Esophagus squamous epithelium (tissue), 5 donors: Measurements from ENCODE around the gene AGO1. TPM values are rescaled to one million over a fixed set of nuclear protein-coding genes. Genes with fewer than 3 reads are reported as not detected.

Source experiments
- DNase-seq: peaks from one replicate; lab custom pipeline; 2025; lab: John Stamatoyannopoulos, UW
- H3K27ac ChIP-seq, 4 donors: fragments of 200-600 bp; sonication (generic); one replicate each; pipeline ENCODE4 v1.5.1; 2016 to 2019; ENCODE audit warnings: mild to moderate bottlenecking in 1 of 4
- H3K27me3 ChIP-seq, 4 donors: fragments of 200-600 bp; sonication (generic); 1 replicate in 3 of 4; 2 replicates in 1 of 4; pipeline versions ENCODE4 v1.5.1 to v1.6.0; 2017 to 2021; ENCODE audit warnings: antibody characterized with exemption in 1 of 4
- H3K36me3 ChIP-seq, 3 donors: fragments of 200-600 bp; sonication (generic); one replicate each; pipeline ENCODE4 v1.5.1; 2016 to 2019
- H3K4me1 ChIP-seq, 3 donors: fragments of 200-600 bp; sonication (generic); one replicate each; pipeline ENCODE4 v1.5.1; 2017 to 2019
- H3K4me3 ChIP-seq, 4 donors: fragments of 200-600 bp; sonication (generic); 1 replicate in 3 of 4; 2 replicates in 1 of 4; pipeline ENCODE4 v1.5.1; 2016 to 2019; ENCODE audit warnings: mild to moderate bottlenecking in 2 of 4, moderate library complexity in 1 of 4
- H3K9me3 ChIP-seq, 3 donors: fragments of 200-600 bp; sonication (generic); one replicate each; pipeline ENCODE4 v1.5.1; 2016 to 2019
- POLR2A ChIP-seq, 4 donors: fragments of 450-650 bp; IDR thresholded peaks; one replicate each; pipeline ENCODE4 v1.6.1; 2017; ENCODE audit warnings: antibody characterized with exemption in 4 of 4, mild to moderate bottlenecking in 4 of 4, moderate library complexity in 3 of 4
- WGBS, 2 donors: methylation state at CpG; one replicate each; pipeline ENCODE4 v1.1.5; 2018; 5-methylcytosine and 5-hydroxymethylcytosine counted together
- intact Hi-C: fragments of 100-400 bp; cut with DNase I; formaldehyde crosslinking; loops from one replicate; pipeline ENCODE4 v1.15.0; 2022
- total RNA-seq, 4 donors: library from RNA; depleted of rRNA; stranded (reverse); fragments of >200 nt; gene quantifications; one replicate each; pipeline ENCODE4 v1.1.0, GENCODE V29; 2016
- TF ChIP-seq, protein P1 (sequence below), 6 experiments: fragments of 450-650 bp in 4 of 6; fragments of 200-600 bp in 2 of 6; sonication (generic) in 2 of 6; IDR thresholded peaks; one replicate each; pipeline ENCODE4 v1.5.1; 2016 to 2019; ENCODE audit warnings: antibody characterized with exemption in 6 of 6, mild to moderate bottlenecking in 4 of 6, moderate library complexity in 4 of 6
- donor health status: DM: yes; HTN: yes; CAD: no.

Gene AGO1
- total RNA-seq, 4 donors from 2014 or later, result 9.7 to 18.1 (median 11.2) TPM

- Histone ChIP-seq H3K4me1 (peaks cover 6 to 39% (median 8%) of the 10 kb centered on the region in 3 donors), H3K27ac (no peak overlapping the region), H3K9me3 (no peaks in the 10 kb centered on the region), H3K27me3 (no peaks in the 10 kb centered on the region), H3K4me3 (no peak overlapping the region), H3K36me3 (no peaks in the 10 kb centered on the region)
- DNase-seq, result no peak
- intact Hi-C loops, result no loop called here
- WGBS, 2 donors, result 39 to 52% methylated on average over 4 of the region's 4 CpGs
- TF ChIP-seq POLR2A (IDR thresholded peaks at IDR 0.05), result no peak
Measured at GRCh38 chr1:35881850-35882273, 1.1 kb upstream of the AGO1 start.

DNA sequence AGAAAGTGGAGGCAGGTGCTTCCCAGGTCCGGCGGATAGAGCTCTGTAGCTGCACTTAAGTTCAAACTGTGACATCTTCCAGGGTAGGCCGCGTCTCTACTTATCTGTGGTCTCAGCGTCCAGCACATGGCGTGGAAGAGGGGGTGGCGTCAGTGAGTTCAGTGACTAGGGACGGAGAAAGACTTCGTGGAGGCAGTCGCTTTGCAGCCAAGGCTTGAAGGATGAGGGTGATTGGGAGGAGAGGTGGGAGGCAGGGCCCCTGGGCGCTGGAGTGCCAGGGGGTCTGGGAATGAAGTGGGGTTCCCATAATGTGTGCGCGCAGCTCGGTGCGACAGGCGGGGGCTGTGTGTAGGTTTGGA lies 444 bp upstream of the AGO1 start:
- Histone ChIP-seq H3K4me3 (peak overlapping the region; percentile 70 to 92 (median 78)), H3K9me3 (no peaks in the 10 kb centered on the region), H3K27me3 (no peaks in the 10 kb centered on the region), H3K36me3 (no peaks in the 10 kb centered on the region), H3K4me1 (peaks cover 6 to 46% (median 8%) of the 10 kb centered on the region in 3 donors), H3K27ac (peak overlapping the region; percentile 50 to 89 (median 72))
- intact Hi-C loops, result no loop called here
- WGBS, 2 donors, result 46 to 74% methylated on average over 12 to 14 of the region's 16 CpGs
- no peak for DNase-seq
- TF ChIP-seq POLR2A (IDR thresholded peaks at IDR 0.05), result no peak
- TF ChIP-seq, protein P1, sequence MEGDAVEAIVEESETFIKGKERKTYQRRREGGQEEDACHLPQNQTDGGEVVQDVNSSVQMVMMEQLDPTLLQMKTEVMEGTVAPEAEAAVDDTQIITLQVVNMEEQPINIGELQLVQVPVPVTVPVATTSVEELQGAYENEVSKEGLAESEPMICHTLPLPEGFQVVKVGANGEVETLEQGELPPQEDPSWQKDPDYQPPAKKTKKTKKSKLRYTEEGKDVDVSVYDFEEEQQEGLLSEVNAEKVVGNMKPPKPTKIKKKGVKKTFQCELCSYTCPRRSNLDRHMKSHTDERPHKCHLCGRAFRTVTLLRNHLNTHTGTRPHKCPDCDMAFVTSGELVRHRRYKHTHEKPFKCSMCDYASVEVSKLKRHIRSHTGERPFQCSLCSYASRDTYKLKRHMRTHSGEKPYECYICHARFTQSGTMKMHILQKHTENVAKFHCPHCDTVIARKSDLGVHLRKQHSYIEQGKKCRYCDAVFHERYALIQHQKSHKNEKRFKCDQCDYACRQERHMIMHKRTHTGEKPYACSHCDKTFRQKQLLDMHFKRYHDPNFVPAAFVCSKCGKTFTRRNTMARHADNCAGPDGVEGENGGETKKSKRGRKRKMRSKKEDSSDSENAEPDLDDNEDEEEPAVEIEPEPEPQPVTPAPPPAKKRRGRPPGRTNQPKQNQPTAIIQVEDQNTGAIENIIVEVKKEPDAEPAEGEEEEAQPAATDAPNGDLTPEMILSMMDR (IDR thresholded peaks at IDR 0.05), result no peak

- H3K4me1 ChIP-seq, result peaks cover 6 to 47% (median 8%) of the 10 kb centered on the region in 3 donors
- H3K27ac ChIP-seq, result peak overlapping the region; percentile 67 to 89 (median 82)
- DNase-seq, result no peak
- WGBS, 2 donors, result 0% methylated on average over 1 to 5 of the region's 29 CpGs
- peaks cover 0 to 10% (median 0%) of the 10 kb centered on the region in 3 donors for H3K36me3 ChIP-seq
- intact Hi-C loops, result no loop called here
- TF ChIP-seq, protein P1 (IDR thresholded peaks at IDR 0.05), result no peak
- TF ChIP-seq POLR2A (IDR thresholded peaks at IDR 0.05), result no peak
- H3K9me3 ChIP-seq, result no peaks in the 10 kb centered on the region
- no peaks in the 10 kb centered on the region for H3K27me3 ChIP-seq
- H3K4me3 ChIP-seq, result peak overlapping the region; percentile 70 to 92 (median 78)
Measured at GRCh38 chr1:35883635-35884101, 659 bp downstream of the AGO1 start.

- peaks cover 6 to 47% (median 8%) of the 10 kb centered on the region in 3 donors for H3K4me1 ChIP-seq
- H3K27ac ChIP-seq, result no peak overlapping the region
- 42 to 57% methylated on average over 2 of the region's 2 CpGs for WGBS, 2 donors
- no peak overlapping the region for H3K4me3 ChIP-seq
- intact Hi-C loops, result no loop called here
- TF ChIP-seq, protein P1 (IDR thresholded peaks at IDR 0.05), result no peak
- no peak for TF ChIP-seq POLR2A (IDR thresholded peaks at IDR 0.05)
- no peak for DNase-seq
- no peaks in the 10 kb centered on the region for H3K27me3 ChIP-seq
- H3K9me3 ChIP-seq, result no peaks in the 10 kb centered on the region
- H3K36me3 ChIP-seq, result peaks cover 0 to 22% (median 0%) of the 10 kb centered on the region in 3 donors
Measured at GRCh38 chr1:35884934-35885333, 1.9 kb downstream of the AGO1 start.

DNA sequence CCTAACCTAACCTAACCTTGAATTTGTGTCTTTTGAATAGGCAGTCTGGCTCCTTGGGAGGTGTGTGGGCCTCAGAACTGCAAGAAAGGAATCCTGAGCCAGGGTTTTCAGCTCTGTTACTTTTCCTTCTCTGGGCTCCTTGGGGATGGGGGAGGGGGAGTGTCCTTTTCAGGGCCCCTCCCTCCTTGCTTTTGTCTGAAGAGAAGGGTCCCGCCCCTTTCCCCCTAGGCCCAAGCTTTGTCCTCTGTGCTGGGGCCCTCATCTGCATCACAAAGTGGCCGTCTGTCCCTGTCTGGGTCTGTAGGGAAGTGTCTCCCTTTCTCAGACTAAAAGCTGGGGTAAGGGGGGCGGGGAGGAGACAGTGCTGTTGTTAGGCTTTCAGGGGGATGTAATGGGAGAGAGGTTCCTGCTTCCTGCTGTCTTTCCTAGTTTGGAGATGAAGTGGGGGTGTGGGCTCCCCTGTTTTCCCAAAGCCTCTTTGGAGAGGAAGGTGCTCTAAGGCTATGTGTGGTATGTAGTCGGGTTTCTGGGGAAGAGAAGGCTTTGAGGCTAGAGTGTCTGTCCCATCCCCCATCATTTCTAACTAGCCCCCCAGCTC lies 3.1 kb downstream of the AGO1 start:
- intact Hi-C loops, result no loop called here
- Histone ChIP-seq H3K27ac (peak overlapping the region in 1 of 4 donors; percentile 14), H3K36me3 (peaks cover 0 to 33% (median 0%) of the 10 kb centered on the region in 3 donors), H3K4me3 (no peak overlapping the region), H3K27me3 (no peaks in the 10 kb centered on the region), H3K4me1 (peaks cover 6 to 47% (median 8%) of the 10 kb centered on the region in 3 donors), H3K9me3 (no peaks in the 10 kb centered on the region)
- DNase-seq, result no peak
- TF ChIP-seq, protein P1 (IDR thresholded peaks at IDR 0.05), result no peak
- no peak for TF ChIP-seq POLR2A (IDR thresholded peaks at IDR 0.05)
- WGBS, 2 donors, result 36% methylated on average over 2 of the region's 4 CpGs; no CpG with 5 or more reads in 1 of the 2 donors
